ENCODE data around the gene FOXL2. TPM values are rescaled to one million over a fixed set of nuclear protein-coding genes. Genes with fewer than 3 reads are reported as not detected.
A peak's percentile ranks its signal among the peaks of the same experiment; 100 is the strongest.

The FOXL2 gene
- total and polyA plus RNA-seq, 9 of the 15 experiments (the other 6 are each of a cell fraction or from before 2014, with no cell fraction given) = 0.27 to 22.1 (median 3.2) TPM

GRCh38 chr3:138964923-138965322 lies 18.0 kb upstream of the FOXL2 start (continued):
- TF ChIP-seq C11orf30 (IDR thresholded peaks at IDR 0.05; ENCODE audit: low read depth) = peak; percentile 22; the same call in 1 of the 2 replicates
- no peak for TF ChIP-seq NFXL1 (CRISPR knock-in tag; IDR thresholded peaks at IDR 0.05)
- no peak for TF ChIP-seq ZNF12 (CRISPR knock-in tag; IDR thresholded peaks at IDR 0.05)
- 0 out of 3 replicates have a peak, but pooled peaks of 1 of the 2 experiments have one; percentile 29 for TF ChIP-seq CBX3 (IDR thresholded peaks at IDR 0.05; ENCODE audit: borderline replicate concordance in 1 of 2, low read length in 2 of 2)
- TF ChIP-seq ETV5 (CRISPR knock-in tag; IDR thresholded peaks at IDR 0.05; ENCODE audit: low read depth) = no peak
- TF ChIP-seq NFIX (CRISPR knock-in tag; IDR thresholded peaks at IDR 0.05; ENCODE audit: low read depth) = no peak
- no peak for TF ChIP-seq TSC22D4 (tag; IDR thresholded peaks at IDR 0.05)
- TF ChIP-seq TRIM24 (IDR thresholded peaks at IDR 0.05) = peak in 1 of 2 experiments; percentile 29; a peak in 1 of 4 replicates
- TF ChIP-seq CTCF (IDR thresholded peaks at IDR 0.05 in 2 of 3, conservative IDR thresholded peaks at IDR 0.05 in 1 of 3; ENCODE audit: insufficient read depth in 2 of 3, low read depth in 1 of 3, low read length in 3 of 3) = no peak
- no peak for TF ChIP-seq BMI1 (IDR thresholded peaks at IDR 0.05; ENCODE audit: low read length)
- no peak for TF ChIP-seq MIER1 (IDR thresholded peaks at IDR 0.05; ENCODE audit: low read depth)
- no peak for TF ChIP-seq NKRF (IDR thresholded peaks at IDR 0.05; ENCODE audit: borderline replicate concordance)
